Effector CD4-positive, alpha-beta T cell (primary cell): ENCODE measurements around the gene CSF1R.

Experiments
- DNase-seq: peaks from one replicate; pipeline ENCODE4 v3.0.0-alpha.2; 2020

The CSF1R gene

GRCh38 chr5:150022681-150023080 lies 63.7 kb downstream of the CSF1R start:
- DNase-seq: no peak

- no peak for DNase-seq
Observed at GRCh38 chr5:150022158-150022531, 64.2 kb downstream of the CSF1R start.

GRCh38 chr5:150021491-150022157 lies 64.7 kb downstream of the CSF1R start:
- DNase-seq: no peak

- DNase-seq: no peak
Observed at GRCh38 chr5:150020249-150020648, 66.1 kb downstream of the CSF1R start.

GRCh38 chr5:150017226-150018005 lies 68.9 kb downstream of the CSF1R start:
- no peak for DNase-seq

- DNase-seq: no peak
Observed at GRCh38 chr5:150016537-150016936, 69.8 kb downstream of the CSF1R start.

- DNase-seq: no peak
Observed at GRCh38 chr5:150015415-150015814, 70.9 kb downstream of the CSF1R start.

- no peak for DNase-seq
Observed at GRCh38 chr5:150014456-150014855, 71.9 kb downstream of the CSF1R start.

GRCh38 chr5:150013931-150014330 lies 72.4 kb downstream of the CSF1R start:
- no peak for DNase-seq

GRCh38 chr5:150009671-150010387 lies 76.5 kb downstream of the CSF1R start:
- DNase-seq: no peak

GRCh38 chr5:150007050-150007449 lies 79.3 kb downstream of the CSF1R start:
- no peak for DNase-seq

- no peak for DNase-seq
Observed at GRCh38 chr5:150006318-150006717, 80.0 kb downstream of the CSF1R start.
